GM12892 (cell line): ENCODE measurements around the gene LY86.
A peak's percentile ranks its signal among the peaks of the same experiment; 100 is the strongest.

Source experiments
- DNase-seq: peaks from one replicate; pipeline ENCODE4 v3.0.0; 2011; ENCODE audit not compliant: insufficient read length
- FAIRE-seq: peaks from 2 replicates; lab custom pipeline; 2011; peaks lifted over from hg19 to GRCh38; lab: Jason Lieb, UNC
- POLR2A ChIP-seq: IDR thresholded peaks from 2 replicates; pipeline ENCODE4 v1.6.1; 2011; ENCODE audit warnings: low read depth, low read length, control low read depth
- POLR2AphosphoS5 ChIP-seq: IDR thresholded peaks from 2 replicates; pipeline ENCODE4 v1.6.1; 2011; ENCODE audit warnings: low read depth, low read length, control low read depth
- TAF1 ChIP-seq: IDR thresholded peaks from 2 replicates; pipeline ENCODE4 v1.6.1; 2011; ENCODE audit warnings: low read depth, mild to moderate bottlenecking, control low read depth, low read length, borderline replicate concordance

LY86 gene

GRCh38 chr6:6588924-6589709 is 597 bp downstream of the LY86 start:
- FAIRE-seq (no peak), DNase-seq (no peak)
- TF ChIP-seq POLR2AphosphoS5 (peak; percentile 83), TAF1 (0 out of 2 replicates have a peak, but pooled peaks have one; percentile 10), POLR2A (peak; percentile 64)

- DNase-seq (no peak), FAIRE-seq (peak; percentile 38)
- TF ChIP-seq POLR2AphosphoS5 (no peak; the same call in 1 of the 2 replicates), TAF1 (no peak), POLR2A (no peak)
Observed at GRCh38 chr6:6590530-6590929, 2.0 kb downstream of the LY86 start.

- peak; percentile 98 for FAIRE-seq
- TF ChIP-seq POLR2AphosphoS5: no peak; the same call in 1 of the 2 replicates
- no peak for TF ChIP-seq TAF1
- DNase-seq: no peak
Observed at GRCh38 chr6:6591778-6592465, 3.4 kb downstream of the LY86 start.

GRCh38 chr6:6592826-6593475 is 4.4 kb downstream of the LY86 start:
- no peak for DNase-seq
- FAIRE-seq: peak; percentile 62
- TF ChIP-seq POLR2AphosphoS5: no peak
- no peak for TF ChIP-seq TAF1

- FAIRE-seq: no peak
- TF ChIP-seq TAF1: no peak
- no peak for TF ChIP-seq POLR2AphosphoS5
- no peak for TF ChIP-seq POLR2A
- DNase-seq: no peak
Observed at GRCh38 chr6:6593867-6594468, 5.4 kb downstream of the LY86 start.

GRCh38 chr6:6595025-6595424 is 6.5 kb downstream of the LY86 start:
- no peak for FAIRE-seq
- no peak for DNase-seq
- no peak for TF ChIP-seq POLR2AphosphoS5
- TF ChIP-seq POLR2A: no peak
- TF ChIP-seq TAF1: no peak

GRCh38 chr6:6595952-6596351 is 7.4 kb downstream of the LY86 start:
- TF ChIP-seq POLR2AphosphoS5: no peak
- TF ChIP-seq POLR2A: no peak
- no peak for TF ChIP-seq TAF1
- DNase-seq (no peak), FAIRE-seq (no peak)

- FAIRE-seq: no peak
- no peak for TF ChIP-seq TAF1
- no peak for TF ChIP-seq POLR2AphosphoS5
- no peak for TF ChIP-seq POLR2A
- no peak for DNase-seq
Observed at GRCh38 chr6:6596529-6597328, 8.2 kb downstream of the LY86 start.

GRCh38 chr6:6597682-6598081 is 9.2 kb downstream of the LY86 start:
- TF ChIP-seq POLR2A (no peak), TAF1 (no peak), POLR2AphosphoS5 (no peak)
- no peak for DNase-seq
- no peak for FAIRE-seq

GRCh38 chr6:6599468-6599873 is 11.0 kb downstream of the LY86 start:
- no peak for TF ChIP-seq POLR2A
- TF ChIP-seq POLR2AphosphoS5: no peak
- no peak for TF ChIP-seq TAF1
- no peak for DNase-seq
- no peak for FAIRE-seq
